ENCODE data around the gene NUBP2.
"Not testable (repeated sequence)": the region's sequence is repeated elsewhere in the genome, so short reads cannot be mapped to it uniquely, and the experiment has no call there.

NUBP2 gene

GRCh38 chr16:1792836-1793577 lies 10.2 kb downstream of the NUBP2 start:
- no peak overlapping the region for H3K4me3 ChIP-seq (ENCODE audit: low read length)
- DNase-seq (ENCODE audit: low read depth, low spot score): no peak

- DNase-seq (ENCODE audit: low read depth, low spot score): no peak
- H3K4me3 ChIP-seq (ENCODE audit: low read length): no peak within 1 kb of the TSS
Observed at GRCh38 chr16:1793578-1794220, 10.9 kb downstream of the NUBP2 start, which contains the start of gene IGFALS. IGFALS (minus strand) TSS chr16:1793705; CDS start chr16:1793652, 53 bp downstream.

GRCh38 chr16:1794221-1794871 lies 11.6 kb downstream of the NUBP2 start:
- DNase-seq (ENCODE audit: low read depth, low spot score): no peak
- H3K4me3 ChIP-seq (ENCODE audit: low read length): no peak overlapping the region

GRCh38 chr16:1794908-1795666 lies 12.3 kb downstream of the NUBP2 start:
- no peak for DNase-seq (ENCODE audit: low read depth, low spot score)
- H3K4me3 ChIP-seq (ENCODE audit: low read length): no peak overlapping the region

GRCh38 chr16:1799263-1799662 lies 16.5 kb downstream of the NUBP2 start:
- DNase-seq (ENCODE audit: low read depth, low spot score); H3K4me3 ChIP-seq (ENCODE audit: low read length): not testable (repeated sequence)

GRCh38 chr16:1800701-1801100 lies 17.9 kb downstream of the NUBP2 start:
- DNase-seq (ENCODE audit: low read depth, low spot score): no peak
- no peak overlapping the region for H3K4me3 ChIP-seq (ENCODE audit: low read length)

- no peak for DNase-seq (ENCODE audit: low read depth, low spot score)
- H3K4me3 ChIP-seq (ENCODE audit: low read length): no peak overlapping the region
Observed at GRCh38 chr16:1807626-1808025, 24.9 kb downstream of the NUBP2 start.

- DNase-seq (ENCODE audit: low read depth, low spot score): no peak
- no peak overlapping the region for H3K4me3 ChIP-seq (ENCODE audit: low read length)
Observed at GRCh38 chr16:1808691-1809090, 25.9 kb downstream of the NUBP2 start.

GRCh38 chr16:1809281-1809801 lies 26.6 kb downstream of the NUBP2 start:
- no peak for DNase-seq (ENCODE audit: low read depth, low spot score)
- no peak overlapping the region for H3K4me3 ChIP-seq (ENCODE audit: low read length)

GRCh38 chr16:1810106-1810505 lies 27.3 kb downstream of the NUBP2 start:
- no peak overlapping the region for H3K4me3 ChIP-seq (ENCODE audit: low read length)
- DNase-seq (ENCODE audit: low read depth, low spot score): no peak

- no peak overlapping the region for H3K4me3 ChIP-seq (ENCODE audit: low read length)
- no peak for DNase-seq (ENCODE audit: low read depth, low spot score)
Observed at GRCh38 chr16:1810536-1810935, 27.8 kb downstream of the NUBP2 start.

- peak; percentile 33 for DNase-seq (ENCODE audit: low read depth, low spot score)
- H3K4me3 ChIP-seq (ENCODE audit: low read length): no peak overlapping the region
Observed at GRCh38 chr16:1812732-1813163, 30.0 kb downstream of the NUBP2 start.

- no peak for DNase-seq (ENCODE audit: low read depth, low spot score)
- no peak overlapping the region for H3K4me3 ChIP-seq (ENCODE audit: low read length)
Observed at GRCh38 chr16:1815461-1815860, 32.7 kb downstream of the NUBP2 start.

- H3K4me3 ChIP-seq (ENCODE audit: low read length): no peak overlapping the region
- no peak for DNase-seq (ENCODE audit: low read depth, low spot score)
Observed at GRCh38 chr16:1816396-1817275, 33.9 kb downstream of the NUBP2 start.

GRCh38 chr16:1817276-1817589 lies 34.5 kb downstream of the NUBP2 start:
- no peak overlapping the region for H3K4me3 ChIP-seq (ENCODE audit: low read length)
- no peak for DNase-seq (ENCODE audit: low read depth, low spot score)

- H3K4me3 ChIP-seq (ENCODE audit: low read length): no peak overlapping the region
- no peak for DNase-seq (ENCODE audit: low read depth, low spot score)
Observed at GRCh38 chr16:1817716-1818115, 35.0 kb downstream of the NUBP2 start.

GRCh38 chr16:1818204-1818872 lies 35.6 kb downstream of the NUBP2 start:
- H3K4me3 ChIP-seq (ENCODE audit: low read length): no peak overlapping the region
- no peak for DNase-seq (ENCODE audit: low read depth, low spot score)

GRCh38 chr16:1818873-1819525 lies 36.2 kb downstream of the NUBP2 start:
- H3K4me3 ChIP-seq (ENCODE audit: low read length): no peak overlapping the region
- DNase-seq (ENCODE audit: low read depth, low spot score): no peak

Measured in Jurkat, Clone E6-1 (cell line).